Stimulated activated CD8-positive, alpha-beta memory T cell treated with anti-CD3 and anti-CD28 coated beads, Interleukin-2, amount 100 ng/mL, for 1 hour (primary cell): ENCODE measurements around the gene CSF1.
"Not testable (repeated sequence)": the region's sequence is repeated elsewhere in the genome, so short reads cannot be mapped to it uniquely, and the experiment has no call there.

Source experiments
- DNase-seq, 2 donors: peaks; one replicate each; pipeline ENCODE4 v3.0.0-alpha.2; 2020; ENCODE audit warnings: low read depth in 2 of 2

CSF1 gene

DNA sequence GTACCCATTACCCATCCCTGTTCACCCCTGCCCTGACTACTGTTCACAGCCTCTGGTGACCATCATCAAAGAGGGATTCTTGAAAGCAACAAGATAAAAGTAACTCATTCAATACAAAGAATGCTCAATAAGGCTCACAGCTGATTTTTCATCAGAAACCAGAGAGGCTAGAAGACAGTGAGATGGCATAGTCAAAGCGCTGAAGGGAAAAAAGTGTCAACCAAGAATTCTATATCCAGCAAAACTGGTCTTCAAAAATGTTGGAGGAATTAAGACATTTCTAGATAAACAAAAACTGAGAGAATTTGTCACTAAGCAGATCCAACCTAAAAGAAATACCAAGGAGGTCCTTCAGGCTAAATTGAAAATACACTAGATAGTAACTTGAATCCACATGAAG lies 27.1 kb downstream of the CSF1 start:
- DNase-seq: no peak

DNA sequence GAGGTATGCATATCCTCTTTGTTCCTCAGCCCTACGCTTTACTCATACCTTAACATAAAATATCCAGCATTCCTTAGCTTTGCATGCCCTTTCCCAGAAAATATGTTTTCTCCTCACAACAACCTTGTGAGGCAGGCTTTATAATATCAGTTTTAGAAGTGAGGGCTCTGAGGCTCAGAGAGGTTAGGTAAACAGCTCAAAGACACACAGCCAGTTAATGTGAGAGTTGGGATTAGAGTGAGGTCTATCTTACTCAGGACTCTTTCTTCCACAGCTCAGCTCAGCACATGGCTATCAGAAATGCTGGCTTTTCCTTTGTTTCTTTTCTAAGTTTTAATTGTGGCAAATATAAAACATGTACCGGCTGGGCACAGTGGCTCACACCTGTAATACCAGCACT lies 27.9 kb downstream of the CSF1 start:
- DNase-seq: no peak

DNA sequence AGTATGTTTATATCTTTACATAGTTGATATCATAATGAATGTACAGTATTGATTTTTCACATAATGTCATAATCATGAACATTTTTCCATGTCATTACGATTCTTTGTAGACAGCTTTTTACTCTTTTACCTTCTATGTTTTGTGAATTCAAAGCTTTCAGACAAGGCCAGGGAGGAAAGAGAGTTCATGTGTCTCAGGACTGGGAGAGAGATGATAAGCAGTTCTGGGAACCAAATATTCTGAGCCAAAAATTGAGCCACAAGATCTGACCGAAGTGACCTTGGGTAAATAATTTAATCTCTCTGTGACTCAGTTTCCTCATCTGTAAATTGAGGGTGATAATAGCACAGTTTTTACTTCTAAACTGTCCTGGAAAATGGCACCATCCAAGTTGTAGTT lies 31.8 kb downstream of the CSF1 start:
- no peak for DNase-seq

DNA sequence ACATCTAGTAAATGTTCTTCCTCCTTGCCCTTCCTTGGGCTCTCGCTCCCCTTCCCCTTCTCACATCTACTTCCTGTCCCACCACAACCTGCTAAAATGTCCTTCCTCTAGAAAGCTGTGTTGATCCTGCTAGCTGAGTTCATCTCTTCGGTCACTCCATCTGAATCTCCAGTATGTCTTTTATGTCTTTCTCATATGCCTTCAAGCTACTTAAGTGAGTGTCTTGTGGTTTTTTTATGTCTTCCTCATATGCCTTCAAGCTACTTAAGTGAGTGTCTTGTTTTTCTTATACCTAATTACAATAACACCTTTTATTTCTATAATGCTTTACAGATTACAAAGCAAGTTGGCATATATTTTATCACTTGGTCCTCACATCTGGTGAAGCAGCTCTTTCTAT lies 33.9 kb downstream of the CSF1 start:
- DNase-seq: no peak

DNA sequence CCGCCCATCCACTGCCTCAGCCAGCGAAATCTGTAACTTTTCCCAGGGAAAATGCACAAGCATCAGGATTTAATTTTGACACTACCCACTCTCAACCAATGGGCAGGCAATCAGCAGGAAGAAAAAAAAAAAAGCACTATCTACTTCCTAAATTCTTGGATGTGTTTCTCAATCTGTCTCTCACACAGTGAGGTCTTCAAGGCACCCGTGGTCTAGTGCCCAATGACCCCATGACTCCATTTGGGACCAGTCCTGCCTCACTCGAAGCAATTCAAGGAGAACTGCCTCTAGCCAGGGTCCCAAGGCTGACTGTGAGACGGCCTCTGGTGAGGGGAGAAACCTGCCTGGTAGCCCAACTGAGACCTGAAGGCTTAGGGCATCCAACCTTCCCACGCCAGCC lies 35.9 kb downstream of the CSF1 start:
- no peak for DNase-seq

DNA sequence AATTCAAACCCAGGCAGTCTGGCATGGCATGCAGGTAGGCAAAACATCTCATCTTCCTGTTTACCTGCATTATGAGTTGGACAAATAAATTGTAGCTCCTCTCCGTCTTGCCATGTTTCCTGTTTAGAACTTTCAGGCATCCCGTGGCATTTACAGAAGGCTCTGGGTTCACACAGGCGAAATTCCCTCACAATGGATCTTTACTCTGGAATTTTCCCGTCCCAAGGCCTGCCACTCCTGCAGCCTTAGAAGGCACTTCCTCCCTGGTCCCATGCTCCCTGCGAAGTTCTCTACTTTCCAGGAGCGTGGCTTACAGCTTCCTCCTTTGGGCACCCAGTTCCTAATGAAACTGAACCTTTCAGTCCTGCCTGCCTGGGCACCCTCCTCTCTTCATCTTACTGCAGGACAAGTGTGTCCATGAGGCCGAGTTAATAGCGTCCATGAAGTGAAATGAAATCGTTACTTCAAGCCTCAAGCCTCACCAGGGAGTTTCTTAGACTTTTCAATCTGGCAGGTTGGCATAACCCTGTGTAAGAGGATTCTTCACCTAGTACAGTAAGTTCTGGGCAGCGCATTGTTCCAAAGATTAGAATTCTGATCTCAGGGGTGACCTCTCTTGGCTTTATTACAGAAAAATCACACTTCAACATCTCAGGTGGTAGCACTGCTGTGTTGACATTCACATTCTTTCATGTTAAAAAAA lies 37.1 kb downstream of the CSF1 start:
- no peak for DNase-seq

DNA sequence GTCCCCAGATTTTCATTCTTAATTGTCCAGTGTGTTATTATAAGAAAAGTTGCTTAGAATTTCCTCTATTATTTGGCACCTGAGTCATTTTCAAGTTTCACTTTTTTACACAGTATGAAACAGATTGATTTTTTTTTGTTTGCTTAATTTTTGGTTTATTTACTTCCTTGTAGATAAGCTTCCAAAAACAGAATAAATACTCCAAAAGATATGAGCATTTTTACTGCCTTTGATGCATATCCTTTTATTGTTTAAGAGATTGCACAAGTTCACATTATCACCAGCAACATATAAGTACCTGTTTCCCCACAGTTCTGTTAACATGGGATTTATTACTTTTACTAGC lies 37.6 kb downstream of the CSF1 start:
- DNase-seq: no peak

DNA sequence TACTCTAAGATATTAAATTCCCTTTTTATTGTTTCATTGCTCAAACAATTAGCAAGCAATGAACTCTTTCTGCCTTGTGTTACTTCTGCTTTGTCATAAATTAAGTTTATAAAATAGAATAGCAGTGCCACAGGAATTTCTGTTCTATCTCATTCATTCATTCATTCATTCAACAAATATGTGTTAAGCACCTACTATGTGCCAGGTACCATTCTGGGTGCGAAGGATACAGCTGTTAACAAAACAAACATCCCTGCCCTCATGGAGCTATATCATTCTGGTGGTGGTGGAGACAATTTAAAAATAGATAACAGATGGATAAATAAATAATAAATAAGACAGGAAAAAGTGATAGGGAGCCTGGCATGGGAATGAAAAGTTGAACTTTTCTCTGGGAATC lies 39.4 kb downstream of the CSF1 start:
- no peak for DNase-seq

DNA sequence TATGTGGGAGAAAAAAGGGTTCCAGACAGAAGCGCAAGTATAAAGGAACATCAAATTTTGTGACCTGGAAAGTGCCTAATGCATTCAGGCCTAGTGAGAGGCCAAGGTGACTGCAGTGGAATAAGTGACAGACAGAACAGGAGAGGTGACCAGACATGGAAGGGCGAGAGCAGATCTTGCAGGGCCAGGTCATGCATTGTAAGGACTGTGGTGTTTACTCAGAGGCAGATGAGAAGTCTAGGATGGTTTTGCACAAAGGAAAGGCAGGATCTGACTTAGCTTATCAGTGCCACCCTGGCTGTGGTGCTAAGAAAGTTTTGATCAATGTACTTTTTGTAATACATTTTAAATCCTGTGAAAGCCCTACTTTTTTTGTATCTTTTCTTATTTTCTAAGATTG lies 39.9 kb downstream of the CSF1 start:
- DNase-seq: no peak

DNA sequence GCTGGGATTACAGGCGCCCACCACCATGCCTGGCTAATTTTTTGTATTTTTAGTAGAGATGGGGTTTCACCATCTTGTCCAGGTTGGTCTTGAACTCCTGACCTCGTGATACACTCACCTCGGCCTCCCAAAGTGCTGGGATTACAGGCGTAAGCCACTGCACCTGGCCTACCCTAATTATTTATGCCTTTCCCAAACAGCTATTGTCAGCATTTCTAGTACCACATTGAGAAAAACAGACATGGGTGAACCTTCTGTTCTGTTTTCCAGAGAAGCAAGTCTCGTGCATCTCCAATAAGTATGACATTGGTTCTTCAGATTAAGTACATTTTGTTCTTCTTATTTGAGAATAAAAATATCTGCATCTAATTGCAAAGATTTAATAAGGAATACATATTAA lies 40.9 kb downstream of the CSF1 start:
- not testable (repeated sequence) for DNase-seq

DNA sequence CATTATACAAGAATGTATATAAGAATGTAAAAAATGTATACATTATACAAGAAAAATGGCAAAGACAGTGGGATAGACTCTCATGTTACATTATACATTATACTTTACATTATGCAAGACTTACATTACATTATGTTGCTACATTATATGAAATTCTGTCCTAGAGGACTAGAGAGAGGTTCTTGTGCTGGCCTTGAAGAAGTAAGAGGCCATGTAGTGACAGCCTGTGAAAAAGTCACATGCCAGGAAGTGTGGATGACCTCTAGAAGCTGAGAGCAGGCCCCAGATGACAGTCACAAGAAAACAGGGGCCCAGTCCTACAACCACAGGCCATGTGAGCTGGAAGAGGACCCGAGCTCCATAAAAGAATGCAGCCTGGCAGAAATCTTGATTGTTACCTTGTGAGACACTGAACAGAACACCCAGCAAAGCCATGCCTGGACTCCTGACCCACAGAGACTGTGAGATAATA lies 43.4 kb downstream of the CSF1 start:
- no peak for DNase-seq

DNA sequence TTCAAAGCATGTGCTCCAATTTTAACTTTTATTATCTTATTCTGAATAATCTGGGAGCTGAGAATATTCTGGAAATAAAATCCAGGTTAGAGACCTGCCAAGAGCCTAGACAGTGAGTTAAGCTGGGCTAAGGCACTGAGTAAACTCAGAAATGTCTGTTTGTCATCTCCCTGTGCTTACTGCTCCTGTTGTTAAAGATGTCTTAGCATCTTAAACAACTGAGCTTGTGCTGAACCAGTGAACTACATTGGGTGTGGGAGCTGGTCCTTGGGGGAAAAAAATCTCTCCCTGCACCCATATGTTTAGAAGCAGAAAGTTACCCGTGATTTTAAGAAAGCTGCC lies 49.0 kb downstream of the CSF1 start:
- no peak for DNase-seq

DNA sequence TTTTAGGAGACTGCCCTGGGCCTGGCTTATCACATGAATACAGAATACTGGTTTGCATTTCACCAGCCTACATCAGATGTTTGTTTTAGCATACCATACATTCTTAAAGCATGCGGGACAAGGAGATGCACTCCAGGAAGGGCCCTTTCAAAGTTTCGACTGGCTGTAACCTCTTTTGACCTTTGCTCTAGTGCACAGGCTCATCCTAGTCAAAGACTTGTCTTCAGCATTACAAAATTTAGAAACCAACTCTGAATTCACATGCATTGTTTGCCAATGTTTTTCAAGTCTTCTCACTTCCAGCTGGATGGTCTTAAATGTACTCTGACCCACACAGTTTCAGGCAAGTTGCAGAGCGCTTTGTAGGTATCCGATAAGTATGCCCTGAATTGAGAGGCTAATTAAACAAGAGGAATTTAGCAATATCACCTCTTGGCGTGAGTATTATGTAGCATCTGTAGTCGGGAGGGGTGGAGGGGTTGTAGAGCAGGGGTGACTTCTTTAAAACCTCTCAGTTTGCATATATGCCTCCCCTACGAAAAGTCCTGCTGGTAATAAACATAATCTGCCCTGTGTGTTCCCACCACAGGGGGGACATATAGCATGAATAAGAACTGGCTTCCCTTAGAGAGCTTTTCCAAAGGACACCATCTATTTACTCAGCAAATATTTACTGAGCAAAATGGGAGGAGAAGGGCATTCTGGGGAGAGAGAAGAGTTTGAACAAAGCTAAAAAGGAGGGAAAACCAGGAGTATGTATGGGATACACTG lies 49.5 kb downstream of the CSF1 start:
- no peak for DNase-seq

DNA sequence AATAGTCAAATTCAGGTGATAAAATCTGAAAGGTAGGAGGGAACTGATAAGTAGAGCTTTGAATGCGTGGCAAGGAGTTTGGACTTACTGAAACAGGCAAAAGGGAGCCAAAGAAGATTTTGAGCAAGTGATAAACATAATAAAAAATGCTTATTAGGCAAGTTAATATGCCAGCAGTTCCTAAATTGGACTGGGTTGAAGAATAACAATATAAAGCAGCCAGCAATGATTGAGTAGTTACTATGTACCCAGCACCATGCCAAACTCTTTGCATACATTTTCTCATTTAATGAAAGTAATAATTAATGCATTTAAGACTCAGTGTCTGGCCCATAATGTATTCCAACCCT lies 50.1 kb downstream of the CSF1 start:
- no peak for DNase-seq

DNA sequence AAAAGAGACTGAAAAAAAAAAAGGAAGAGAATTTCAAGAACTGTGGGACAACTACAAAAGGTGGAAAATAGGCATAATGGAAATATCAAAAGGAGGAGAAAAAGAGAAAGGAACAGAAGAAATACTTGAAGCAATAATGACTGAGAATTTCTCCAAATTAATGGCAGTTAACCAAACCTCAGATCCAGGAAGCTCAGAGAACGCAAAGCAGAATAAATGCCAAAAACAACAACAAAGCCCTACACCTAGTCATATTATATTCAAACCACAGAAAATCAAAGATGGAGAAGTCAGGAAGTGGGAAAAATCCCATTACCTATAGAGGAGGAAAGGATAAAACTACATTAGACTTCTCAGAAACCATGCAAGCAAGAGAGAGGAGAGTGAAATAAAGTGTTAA lies 53.2 kb downstream of the CSF1 start:
- DNase-seq: no peak

DNA sequence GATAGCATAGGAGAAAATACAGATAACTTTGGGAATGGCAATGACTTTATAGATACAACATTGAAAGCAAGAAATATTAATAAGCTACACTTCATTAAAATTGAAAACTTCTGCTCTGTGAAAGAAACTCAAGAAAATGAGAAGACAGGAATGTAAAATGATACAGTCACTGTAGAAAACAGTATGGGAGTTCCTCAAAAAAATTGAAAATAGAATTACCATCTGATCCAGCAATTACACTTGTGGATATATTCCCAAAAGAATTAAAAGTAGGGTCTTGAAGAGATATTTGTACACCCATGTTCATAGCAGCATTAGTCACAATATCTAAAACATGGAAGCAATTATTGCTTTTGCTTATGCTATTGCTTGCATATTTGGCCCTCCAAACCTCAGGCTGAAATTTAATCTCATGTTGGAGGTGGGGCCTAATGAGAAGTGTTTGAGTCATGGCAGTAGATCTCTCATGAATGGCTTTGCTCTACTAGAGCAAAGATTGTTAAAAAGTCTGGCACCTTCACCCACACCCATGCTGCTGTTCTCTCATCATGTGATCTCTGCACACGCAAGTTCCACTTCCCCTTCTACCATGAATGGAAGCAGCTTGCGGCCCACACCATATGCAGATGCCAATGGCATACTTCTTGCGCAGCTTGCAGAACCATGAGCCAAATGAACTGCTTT lies 58.6 kb downstream of the CSF1 start:
- DNase-seq: no peak

DNA sequence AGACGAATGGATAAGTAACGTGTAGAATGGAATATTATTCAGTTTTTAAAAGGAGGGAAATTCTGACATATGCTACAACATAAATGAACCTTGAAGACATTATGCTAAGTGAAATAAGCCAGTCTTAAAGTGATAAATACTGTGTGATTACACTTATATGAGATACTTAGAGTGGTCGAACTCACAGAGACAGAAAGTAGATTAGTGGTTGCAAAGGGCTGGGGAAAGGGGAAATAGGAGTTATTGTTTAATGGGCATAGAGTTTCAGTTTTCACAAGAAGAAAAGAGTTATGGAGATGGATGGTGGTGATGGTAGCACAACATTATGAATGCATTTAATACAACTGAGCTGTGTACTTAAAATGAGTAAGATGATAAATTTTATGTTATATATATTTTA lies 59.3 kb downstream of the CSF1 start:
- DNase-seq: no peak

DNA sequence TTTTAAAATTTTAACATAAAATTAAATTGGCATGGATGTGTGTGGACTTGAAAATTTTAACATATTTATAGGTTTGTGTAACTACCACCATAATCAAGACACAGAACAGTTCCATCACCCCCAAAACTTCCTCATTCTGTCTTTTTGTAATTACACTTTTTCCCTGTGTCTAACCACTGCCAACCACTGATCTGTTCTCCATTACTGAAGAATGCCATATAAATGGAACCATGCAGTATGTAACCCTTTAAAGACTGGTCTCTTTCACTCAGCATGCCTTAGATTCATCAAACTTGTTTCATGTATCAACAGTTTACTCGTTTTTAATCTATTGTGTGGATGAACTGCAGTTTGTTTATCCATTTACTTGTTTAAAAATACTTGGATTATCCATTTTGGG lies 60.9 kb downstream of the CSF1 start:
- DNase-seq: no peak

DNA sequence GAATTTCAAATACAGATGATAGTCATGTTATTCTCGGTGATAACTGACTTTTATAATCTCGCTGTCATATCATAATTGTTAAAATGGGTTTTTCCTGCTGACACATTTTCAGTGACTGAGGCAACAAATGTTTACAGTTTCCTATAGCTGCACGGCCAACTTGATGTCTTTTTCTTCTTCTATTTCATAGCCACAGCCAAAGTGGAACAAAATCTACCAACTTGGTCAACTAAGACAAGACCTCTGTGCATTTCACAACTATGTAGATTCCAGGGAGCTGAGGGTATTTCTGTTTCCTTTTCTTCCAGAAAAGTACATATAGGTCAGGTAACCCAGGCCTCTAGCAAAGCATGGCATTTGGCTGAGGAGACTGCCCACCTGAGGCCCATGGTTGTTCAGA lies 63.5 kb downstream of the CSF1 start:
- no peak for DNase-seq

DNA sequence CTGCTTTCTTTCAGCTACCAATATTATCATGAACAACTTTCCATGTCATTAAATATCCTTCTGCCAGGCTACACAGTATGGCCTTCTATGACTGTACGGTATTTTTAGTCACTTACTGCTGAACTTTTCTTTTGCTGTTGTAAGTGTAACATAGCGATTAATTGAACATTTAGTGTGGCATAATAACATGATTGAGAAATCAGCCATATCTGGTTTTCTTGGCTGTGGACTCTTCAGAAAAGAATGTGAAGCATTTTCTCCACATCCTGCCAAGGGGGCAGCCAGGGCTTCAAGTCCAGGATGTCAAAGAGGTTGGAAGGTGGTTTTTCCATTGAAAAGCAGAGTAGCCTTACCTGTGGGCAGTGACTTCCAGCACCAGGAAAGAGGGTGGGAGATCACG lies 65.1 kb downstream of the CSF1 start:
- DNase-seq: no peak

DNA sequence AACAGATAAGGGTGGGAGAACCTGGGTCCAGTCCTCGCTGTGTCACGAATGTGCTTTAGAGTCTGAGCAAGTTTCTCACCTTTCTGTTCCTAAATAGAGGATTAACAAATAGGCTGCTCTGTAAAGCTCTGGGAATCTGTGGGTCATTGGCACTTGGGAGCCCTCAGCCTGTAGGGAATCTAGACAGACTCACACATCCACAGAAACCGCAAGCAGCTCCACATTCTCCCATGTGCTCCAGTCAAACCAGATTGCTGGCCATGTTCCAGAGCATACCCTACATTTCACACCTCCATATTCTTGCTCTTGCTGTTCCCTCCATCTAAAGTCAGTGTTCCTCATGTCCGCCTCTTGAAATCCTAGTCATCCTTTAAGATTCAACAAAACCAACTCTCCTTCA lies 66.1 kb downstream of the CSF1 start:
- no peak for DNase-seq

DNA sequence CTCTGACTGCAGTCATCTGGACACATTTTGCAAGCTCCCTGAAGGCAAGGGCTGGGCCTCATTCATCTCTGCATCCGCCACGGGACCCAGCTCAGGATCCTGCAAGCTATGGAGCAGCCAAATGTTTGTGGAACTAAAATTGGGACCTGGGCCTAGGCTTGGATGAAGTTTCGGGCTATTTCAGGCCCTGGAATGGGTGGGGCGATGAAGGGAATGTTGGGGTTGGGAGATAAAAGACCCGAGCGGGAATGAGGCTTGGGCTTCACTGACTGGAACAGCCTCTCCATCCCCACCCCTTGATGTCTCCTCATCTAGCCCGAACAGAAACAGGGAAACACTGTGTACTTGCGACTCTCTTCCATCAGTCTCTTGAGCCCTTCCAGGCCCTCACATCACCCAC lies 66.6 kb downstream of the CSF1 start:
- DNase-seq: no peak

DNA sequence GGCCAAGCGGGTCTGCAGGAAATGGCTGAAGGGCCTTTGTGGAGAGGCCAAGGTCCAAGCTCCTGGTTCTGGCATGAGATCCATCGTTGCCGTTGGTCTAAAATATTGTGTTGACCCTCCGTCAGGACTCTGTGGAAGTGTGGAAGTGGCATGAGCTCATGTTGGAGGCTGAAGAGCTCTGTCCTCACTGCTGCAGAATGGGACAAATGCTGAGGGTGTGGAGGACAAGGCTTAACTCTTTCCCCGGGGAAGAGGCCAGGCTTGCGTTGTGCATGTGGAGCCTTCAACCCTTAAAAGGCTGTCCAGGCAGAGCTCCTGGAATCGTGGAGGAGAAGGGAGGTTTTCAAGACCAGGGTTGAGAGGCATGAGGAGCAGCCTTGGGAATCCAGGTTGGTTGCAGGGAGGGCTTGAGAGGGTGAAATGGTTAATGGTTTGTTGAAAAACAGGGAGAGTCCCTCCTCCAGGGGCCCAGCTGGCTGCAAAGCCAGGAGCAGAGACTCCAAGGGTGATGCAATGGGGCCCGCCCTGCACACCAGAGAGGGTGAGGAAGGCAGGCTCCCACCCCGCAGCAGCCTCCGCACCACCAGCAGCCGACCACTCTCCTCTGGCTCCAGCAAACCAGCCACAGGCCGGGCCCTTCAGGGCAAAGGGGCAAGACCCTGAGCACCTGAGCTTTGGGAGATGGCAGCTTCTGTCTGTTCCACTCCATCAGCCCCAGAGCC lies 67.2 kb downstream of the CSF1 start:
- no peak for DNase-seq
